Subcutaneous preadipocyte (primary cell): Measurements from ENCODE around the gene GRB14. TPM values are rescaled to one million over a fixed set of nuclear protein-coding genes. Genes with fewer than 3 reads are reported as not detected.

Experiments
- total RNA-seq: library from RNA; depleted of rRNA; stranded (reverse); fragments of >200 nt; gene quantifications from 2 replicates; pipeline ENCODE4 v1.2.3, GENCODE V29; 2012

The GRB14 gene
- 0.37 and 0.78 TPM in 2 replicates for total RNA-seq

DNA sequence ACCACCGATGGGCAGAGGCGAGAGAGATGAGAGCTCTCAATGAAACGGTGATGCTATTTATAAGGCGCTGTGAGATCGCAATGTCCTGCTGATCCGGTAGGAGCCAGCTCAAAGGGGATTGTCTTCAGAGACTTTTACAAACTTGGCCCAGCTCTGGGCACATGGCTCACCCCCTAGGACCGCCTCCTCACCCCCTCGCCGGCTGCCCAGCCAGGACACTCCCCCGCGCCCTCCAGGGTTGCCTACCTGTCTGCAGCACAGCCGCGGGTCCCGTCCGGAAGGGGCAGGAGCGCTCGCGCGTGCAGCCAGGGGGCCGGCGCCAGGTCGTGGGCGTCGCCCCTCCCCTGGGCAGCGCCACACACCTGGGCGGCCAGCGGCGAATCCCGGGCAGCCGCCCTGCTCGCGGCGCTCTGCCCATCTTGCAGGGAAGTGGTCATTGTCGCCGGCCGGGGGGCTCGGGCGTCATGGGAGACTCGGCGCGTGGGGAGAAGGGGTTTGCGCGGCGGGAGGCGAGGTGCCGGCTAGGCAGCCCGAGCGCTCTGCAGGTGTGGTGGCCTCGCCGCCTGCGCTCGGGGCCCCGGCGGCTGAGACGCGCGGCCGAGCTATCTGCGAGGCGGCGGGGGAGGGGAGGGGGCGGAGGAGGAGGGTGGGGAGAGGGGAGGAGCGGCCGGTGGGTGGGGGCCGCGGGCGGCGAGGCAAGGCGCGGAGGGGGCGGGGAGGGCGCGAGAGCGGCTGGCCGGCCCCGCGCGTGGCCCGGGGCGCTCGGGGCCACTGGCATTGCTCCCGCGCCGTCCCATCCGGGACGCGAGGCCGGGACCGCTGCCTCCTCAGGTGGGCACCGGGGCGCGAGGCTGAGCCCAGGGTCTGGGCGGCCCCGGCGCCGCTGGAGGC, at the start of gene GRB14:
Gene GRB14 (minus strand): TSS at position 610 of the 891 bp plus-strand sequence. CDS start 173 bp downstream, at position 437.

Other genes with a start within 250 kb of the GRB14 start
- 4.0 and 7.6 TPM in 2 replicates for gene COBLL1, start 220.3 kb upstream of the GRB14 start, total RNA-seq